ENCODE measurements around the gene SND1.

The SND1 gene

DNA sequence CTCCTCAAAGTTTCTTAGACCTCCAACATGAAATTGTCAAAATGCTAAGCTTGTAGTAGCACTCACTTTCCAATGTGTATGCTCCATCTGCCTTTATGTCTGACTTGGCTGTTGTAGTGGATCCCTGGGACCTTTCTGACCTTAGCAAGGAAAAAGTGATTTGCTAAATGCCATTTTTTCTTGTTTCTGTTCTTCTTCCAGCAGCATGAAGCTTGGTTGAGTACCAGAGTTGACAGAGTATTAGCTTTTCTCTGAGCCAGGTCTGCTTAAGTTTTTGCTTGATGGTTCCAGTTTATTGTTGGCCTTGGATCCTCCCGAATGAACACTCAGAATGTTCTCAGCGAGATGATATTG lies 168.7 kb downstream of the SND1 start (continued):
- TF ChIP-seq ZNF26 (tag by site-specific recombination; IDR thresholded peaks at IDR 0.05) = no peak

DNA sequence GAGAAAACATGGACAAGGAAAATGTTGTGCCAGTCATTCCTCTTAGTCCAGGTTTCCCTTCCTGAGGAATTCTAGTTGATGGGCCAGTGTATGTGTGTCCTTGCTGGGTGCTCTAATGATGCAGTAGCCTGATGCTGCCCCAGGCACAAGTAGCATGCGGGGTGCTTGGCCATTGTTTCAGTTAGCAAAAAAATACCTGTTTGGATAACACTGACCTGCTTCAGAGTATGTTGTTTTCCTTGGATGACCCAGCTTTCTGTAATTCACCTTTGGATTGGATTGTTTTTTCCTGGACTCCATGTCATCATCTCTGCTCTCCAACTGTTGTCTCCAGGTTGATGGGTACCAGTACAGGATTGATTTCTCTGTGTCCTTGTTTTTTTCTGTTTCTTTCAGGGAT lies 169.2 kb downstream of the SND1 start:
- POLR2A ChIA-PET = no interaction called here
- CTCF ChIA-PET = interaction anchor here (1.5 kb wide), 2 partner anchors 29 to 103 kb away, joined by 3 to 8 read pairs; no protein-coding TSS in a partner anchor
- no peak for TF ChIP-seq ZNF521 (tag by site-specific recombination; IDR thresholded peaks at IDR 0.05)
- TF ChIP-seq ZFHX2 (tag by site-specific recombination; conservative IDR thresholded peaks at IDR 0.05) = no peak
- TF ChIP-seq, protein P1, sequence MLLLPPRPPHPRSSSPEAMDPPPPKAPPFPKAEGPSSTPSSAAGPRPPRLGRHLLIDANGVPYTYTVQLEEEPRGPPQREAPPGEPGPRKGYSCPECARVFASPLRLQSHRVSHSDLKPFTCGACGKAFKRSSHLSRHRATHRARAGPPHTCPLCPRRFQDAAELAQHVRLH (tag by site-specific recombination; IDR thresholded peaks at IDR 0.05) = no peak
- TF ChIP-seq, protein P2, sequence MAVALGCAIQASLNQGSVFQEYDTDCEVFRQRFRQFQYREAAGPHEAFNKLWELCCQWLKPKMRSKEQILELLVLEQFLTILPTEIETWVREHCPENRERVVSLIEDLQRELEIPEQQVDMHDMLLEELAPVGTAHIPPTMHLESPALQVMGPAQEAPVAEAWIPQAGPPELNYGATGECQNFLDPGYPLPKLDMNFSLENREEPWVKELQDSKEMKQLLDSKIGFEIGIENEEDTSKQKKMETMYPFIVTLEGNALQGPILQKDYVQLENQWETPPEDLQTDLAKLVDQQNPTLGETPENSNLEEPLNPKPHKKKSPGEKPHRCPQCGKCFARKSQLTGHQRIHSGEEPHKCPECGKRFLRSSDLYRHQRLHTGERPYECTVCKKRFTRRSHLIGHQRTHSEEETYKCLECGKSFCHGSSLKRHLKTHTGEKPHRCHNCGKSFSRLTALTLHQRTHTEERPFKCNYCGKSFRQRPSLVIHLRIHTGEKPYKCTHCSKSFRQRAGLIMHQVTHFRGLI (tag by site-specific recombination; IDR thresholded peaks at IDR 0.05) = no peak
- no peak for TF ChIP-seq PRDM6 (tag by site-specific recombination; IDR thresholded peaks at IDR 0.05)
- TF ChIP-seq BCL11A (tag by site-specific recombination; IDR thresholded peaks at IDR 0.05; ENCODE audit: low read depth) = no peak
- TF ChIP-seq ZNF530 (tag by site-specific recombination; IDR thresholded peaks at IDR 0.05; ENCODE audit: low read depth) = no peak
- TF ChIP-seq ZBTB7A (tag by site-specific recombination; IDR thresholded peaks at IDR 0.05; ENCODE audit: low read depth) = no peak
- TF ChIP-seq, protein P3, sequence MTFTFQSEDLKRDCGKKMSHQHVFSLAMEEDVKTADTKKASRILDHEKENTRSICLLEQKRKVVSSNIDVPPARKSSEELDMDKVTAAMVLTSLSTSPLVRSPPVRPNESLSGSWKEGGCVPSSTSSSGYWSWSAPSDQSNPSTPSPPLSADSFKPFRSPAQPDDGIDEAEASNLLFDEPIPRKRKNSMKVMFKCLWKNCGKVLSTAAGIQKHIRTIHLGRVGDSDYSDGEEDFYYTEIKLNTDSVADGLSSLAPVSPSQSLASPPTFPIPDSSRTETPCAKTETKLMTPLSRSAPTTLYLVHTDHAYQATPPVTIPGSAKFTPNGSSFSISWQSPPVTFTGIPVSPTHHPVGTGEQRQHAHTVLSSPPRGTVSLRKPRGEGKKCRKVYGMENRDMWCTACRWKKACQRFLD (tag by site-specific recombination; IDR thresholded peaks at IDR 0.05) = no peak
- TF ChIP-seq, protein P4, sequence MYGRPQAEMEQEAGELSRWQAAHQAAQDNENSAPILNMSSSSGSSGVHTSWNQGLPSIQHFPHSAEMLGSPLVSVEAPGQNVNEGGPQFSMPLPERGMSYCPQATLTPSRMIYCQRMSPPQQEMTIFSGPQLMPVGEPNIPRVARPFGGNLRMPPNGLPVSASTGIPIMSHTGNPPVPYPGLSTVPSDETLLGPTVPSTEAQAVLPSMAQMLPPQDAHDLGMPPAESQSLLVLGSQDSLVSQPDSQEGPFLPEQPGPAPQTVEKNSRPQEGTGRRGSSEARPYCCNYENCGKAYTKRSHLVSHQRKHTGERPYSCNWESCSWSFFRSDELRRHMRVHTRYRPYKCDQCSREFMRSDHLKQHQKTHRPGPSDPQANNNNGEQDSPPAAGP (tag by site-specific recombination; IDR thresholded peaks at IDR 0.05) = no peak
- TF ChIP-seq ZNF558 (tag by site-specific recombination; IDR thresholded peaks at IDR 0.05) = no peak
- no peaks in the 10 kb centered on the region for H3K36me3 ChIP-seq (ENCODE audit: control insufficient read depth in 2 of 2, insufficient read depth in 1 of 2, low read length in 2 of 2)
- H3K27ac ChIP-seq (ENCODE audit: extremely low read depth, low read depth, low read length) = no peak overlapping the region
- no peak overlapping the region for H3K4me3 ChIP-seq (ENCODE audit: low read depth, low read length)
- H3K4me1 ChIP-seq (ENCODE audit: control insufficient read depth, insufficient read depth, low read length) = peaks cover 10% of the 10 kb centered on the region; the same call in 1 of the 2 replicates
- no peaks in the 10 kb centered on the region for H3K9me3 ChIP-seq (ENCODE audit: control insufficient read depth, insufficient read depth, low read depth, low read length)

DNA sequence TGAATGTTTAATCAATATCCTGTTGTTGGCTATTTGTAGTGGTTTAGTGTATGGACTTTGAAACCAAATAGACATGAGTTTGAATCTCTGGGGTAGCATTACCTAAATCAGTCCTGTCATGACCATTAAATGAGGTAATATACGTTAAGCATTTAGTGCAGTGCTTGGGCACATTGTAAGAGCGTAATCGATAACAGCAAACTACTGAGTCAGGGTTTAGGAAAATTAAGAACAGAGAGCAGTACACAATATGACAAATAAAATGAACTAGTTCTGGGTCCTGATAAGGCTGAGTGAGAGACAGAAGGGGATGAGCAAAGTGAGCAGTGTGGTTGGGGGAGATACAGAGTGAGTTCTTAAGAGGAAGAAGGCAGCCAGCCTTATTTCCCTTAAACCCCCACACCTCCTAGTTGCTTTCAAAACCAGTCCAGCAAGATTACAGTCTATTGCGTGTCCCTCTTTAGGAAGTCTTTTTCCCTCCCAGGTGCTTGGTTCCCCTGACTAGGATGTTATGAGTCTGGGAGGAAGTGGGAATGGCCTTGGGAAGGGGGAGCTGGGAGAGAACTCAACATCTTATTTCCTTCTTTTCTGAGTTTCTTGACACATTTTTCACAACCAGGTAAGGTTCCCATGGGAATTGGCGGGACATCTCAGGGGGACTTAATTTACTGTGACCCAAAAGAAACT lies 171.0 kb downstream of the SND1 start:
- Histone ChIP-seq H3K4me3 (ENCODE audit: low read depth, low read length) (no peak overlapping the region), H3K9me3 (ENCODE audit: control insufficient read depth, insufficient read depth, low read depth, low read length) (no peaks in the 10 kb centered on the region), H3K36me3 (ENCODE audit: control insufficient read depth in 2 of 2, insufficient read depth in 1 of 2, low read length in 2 of 2) (no peaks in the 10 kb centered on the region), H3K27ac (ENCODE audit: extremely low read depth, low read depth, low read length) (no peak overlapping the region), H3K4me1 (ENCODE audit: control insufficient read depth, insufficient read depth, low read length) (peaks cover 10% of the 10 kb centered on the region; the same call in 1 of the 2 replicates)
- POLR2A ChIA-PET = no interaction called here
- CTCF ChIA-PET = no interaction called here
- TF ChIP-seq ATF2 (tag by site-specific recombination; IDR thresholded peaks at IDR 0.05; ENCODE audit: low read depth) (no peak), ZNF664 (tag by site-specific recombination; IDR thresholded peaks at IDR 0.05) (peak; percentile 94)
- TF ChIP-seq, protein P5, sequence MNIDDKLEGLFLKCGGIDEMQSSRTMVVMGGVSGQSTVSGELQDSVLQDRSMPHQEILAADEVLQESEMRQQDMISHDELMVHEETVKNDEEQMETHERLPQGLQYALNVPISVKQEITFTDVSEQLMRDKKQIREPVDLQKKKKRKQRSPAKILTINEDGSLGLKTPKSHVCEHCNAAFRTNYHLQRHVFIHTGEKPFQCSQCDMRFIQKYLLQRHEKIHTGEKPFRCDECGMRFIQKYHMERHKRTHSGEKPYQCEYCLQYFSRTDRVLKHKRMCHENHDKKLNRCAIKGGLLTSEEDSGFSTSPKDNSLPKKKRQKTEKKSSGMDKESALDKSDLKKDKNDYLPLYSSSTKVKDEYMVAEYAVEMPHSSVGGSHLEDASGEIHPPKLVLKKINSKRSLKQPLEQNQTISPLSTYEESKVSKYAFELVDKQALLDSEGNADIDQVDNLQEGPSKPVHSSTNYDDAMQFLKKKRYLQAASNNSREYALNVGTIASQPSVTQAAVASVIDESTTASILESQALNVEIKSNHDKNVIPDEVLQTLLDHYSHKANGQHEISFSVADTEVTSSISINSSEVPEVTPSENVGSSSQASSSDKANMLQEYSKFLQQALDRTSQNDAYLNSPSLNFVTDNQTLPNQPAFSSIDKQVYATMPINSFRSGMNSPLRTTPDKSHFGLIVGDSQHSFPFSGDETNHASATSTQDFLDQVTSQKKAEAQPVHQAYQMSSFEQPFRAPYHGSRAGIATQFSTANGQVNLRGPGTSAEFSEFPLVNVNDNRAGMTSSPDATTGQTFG (tag by site-specific recombination; IDR thresholded peaks at IDR 0.05; ENCODE audit: borderline replicate concordance) = no peak
- TF ChIP-seq, protein P6, sequence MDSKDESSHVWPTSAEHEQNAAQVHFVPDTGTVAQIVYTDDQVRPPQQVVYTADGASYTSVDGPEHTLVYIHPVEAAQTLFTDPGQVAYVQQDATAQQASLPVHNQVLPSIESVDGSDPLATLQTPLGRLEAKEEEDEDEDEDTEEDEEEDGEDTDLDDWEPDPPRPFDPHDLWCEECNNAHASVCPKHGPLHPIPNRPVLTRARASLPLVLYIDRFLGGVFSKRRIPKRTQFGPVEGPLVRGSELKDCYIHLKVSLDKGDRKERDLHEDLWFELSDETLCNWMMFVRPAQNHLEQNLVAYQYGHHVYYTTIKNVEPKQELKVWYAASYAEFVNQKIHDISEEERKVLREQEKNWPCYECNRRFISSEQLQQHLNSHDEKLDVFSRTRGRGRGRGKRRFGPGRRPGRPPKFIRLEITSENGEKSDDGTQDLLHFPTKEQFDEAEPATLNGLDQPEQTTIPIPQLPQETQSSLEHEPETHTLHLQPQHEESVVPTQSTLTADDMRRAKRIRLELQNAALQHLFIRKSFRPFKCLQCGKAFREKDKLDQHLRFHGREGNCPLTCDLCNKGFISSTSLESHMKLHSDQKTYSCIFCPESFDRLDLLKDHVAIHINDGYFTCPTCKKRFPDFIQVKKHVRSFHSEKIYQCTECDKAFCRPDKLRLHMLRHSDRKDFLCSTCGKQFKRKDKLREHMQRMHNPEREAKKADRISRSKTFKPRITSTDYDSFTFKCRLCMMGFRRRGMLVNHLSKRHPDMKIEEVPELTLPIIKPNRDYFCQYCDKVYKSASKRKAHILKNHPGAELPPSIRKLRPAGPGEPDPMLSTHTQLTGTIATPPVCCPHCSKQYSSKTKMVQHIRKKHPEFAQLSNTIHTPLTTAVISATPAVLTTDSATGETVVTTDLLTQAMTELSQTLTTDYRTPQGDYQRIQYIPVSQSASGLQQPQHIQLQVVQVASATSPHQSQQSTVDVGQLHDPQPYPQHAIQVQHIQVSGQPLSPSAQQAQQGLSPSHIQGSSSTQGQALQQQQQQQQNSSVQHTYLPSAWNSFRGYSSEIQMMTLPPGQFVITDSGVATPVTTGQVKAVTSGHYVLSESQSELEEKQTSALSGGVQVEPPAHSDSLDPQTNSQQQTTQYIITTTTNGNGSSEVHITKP (tag by site-specific recombination; IDR thresholded peaks at IDR 0.05) = no peak
